Fibroblast of upper back skin (primary cell): Measurements from ENCODE around the gene PHPT1.

Experiments used
- DNase-seq: peaks from one replicate; pipeline ENCODE4 v3.0.0-alpha.2; 2013

Gene PHPT1

GRCh38 chr9:136849960-136850865 is 1.0 kb downstream of the PHPT1 start:
- DNase-seq = no peak

DNA sequence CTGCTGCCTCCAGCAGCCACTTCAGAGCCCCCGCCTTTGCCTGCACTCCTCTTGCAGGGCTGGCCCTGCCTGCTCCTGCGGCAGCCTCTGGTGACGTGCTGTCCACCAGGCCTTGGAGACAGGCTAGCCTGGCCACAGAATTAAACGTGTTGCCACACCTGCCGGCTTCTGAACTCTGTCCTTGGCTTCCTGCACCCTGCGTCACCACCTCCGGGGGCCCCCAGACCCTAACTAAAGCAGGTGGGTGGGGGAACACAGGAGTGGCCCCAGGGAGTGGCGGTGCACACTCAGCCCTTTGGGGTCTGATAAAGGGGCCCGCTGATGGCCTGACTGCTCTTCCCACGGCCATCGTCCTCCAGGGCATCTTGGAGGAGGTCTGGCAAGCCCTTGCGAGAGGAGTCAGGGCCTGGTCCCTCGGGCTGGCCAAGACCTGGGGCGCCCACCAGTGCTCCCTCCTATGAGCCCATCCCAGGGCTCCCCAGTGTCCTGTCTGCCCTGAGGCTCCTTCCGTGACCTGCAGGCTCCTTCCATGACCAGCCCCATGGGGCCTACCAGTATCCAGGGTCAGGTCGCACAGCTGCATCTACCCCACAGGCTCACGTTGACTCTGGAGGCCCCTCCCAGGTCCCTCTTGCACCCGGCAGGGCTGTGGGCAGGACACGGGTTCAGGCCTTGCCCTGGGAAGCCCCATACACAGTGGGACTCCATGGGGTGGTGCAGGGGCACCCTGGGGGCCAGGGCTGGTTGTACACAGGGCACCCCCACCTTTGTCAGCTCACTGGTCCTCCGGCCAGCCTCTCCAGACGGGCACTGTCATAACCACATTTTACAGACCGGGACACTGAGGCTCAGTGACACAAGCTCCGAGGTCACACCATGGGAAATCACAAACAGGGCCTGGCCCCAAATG is 1.9 kb downstream of the PHPT1 start:
- no peak for DNase-seq

DNA sequence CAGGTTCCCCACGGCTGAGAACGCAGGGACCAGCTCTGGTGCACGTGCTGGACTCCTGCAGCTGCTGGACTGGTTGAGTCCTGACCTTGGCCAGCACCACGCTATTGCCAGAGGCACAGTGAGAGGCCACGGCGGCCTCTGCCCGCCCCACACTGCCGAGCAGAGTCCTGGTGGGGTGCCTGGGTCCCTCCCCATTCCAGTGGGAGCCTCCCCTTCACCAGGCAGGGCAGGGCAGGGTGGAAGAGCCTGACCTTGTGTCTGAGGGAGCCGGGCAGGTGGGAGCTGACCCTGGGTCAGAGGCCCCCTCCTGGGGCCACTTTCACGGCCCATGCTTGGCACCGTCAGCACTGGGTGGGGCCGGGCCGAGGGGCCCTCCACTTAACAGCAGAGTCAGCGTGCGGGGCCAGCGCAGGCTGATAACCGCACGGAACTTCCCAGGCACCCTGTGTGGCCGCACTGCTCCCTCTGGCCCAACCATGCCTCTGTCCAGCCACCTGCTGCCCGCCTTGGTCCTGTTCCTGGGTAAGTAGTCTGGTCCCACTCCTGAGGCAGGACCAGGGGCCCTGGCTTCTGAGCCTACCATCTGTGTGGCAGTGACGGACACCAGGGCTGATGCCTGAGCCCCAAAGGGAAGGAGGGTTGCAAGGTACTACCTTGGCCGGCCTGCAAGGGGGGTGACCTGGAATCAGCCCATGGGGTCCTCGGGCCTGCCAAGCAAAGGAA is 2.9 kb downstream of the PHPT1 start, which contains the start of gene MAMDC4:
MAMDC4 (plus strand) TSS at position 406 of the 723 bp plus-strand sequence; CDS start at position 477, 71 bp downstream.
- DNase-seq = no peak

DNA sequence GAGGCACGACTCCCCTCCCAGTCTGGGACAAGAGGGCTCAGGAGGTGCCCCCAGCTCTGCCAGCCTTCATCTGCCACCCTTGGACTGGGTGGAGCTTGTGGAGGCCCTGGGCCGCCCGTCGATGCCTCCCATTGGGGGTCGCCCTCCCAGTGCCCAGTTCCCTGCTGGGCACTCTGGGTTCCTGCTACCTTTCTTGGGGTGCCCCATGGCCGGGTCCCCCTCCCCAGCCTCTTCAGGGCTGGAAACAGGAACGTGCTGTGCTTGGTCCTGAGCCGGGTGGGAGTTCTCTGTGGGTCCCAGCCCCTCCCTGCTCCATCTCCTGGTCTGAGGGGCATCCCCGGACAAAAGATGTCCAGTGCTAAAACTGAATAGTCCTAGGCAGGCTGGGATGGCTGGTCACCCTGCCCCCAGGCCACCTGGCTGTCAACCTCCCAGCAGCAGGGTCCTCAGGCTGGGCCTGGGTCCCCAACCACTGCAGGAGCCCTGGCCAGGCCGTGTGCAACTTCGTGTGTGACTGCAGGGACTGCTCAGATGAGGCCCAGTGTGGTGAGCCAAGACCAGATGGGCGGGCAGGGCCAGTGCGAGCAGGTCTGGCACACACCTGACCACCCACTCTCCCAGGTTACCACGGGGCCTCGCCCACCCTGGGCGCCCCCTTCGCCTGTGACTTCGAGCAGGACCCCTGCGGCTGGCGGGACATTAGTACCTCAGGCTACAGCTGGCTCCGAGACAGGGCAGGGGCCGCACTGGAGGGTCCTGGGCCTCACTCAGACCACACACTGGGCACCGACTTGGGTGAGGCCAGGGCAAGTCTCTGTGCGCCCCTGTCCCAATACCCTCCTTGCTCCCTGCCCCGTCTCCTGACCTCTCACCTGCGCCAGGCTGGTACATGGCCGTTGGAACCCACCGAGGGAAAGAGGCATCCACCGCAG is 3.7 kb downstream of the PHPT1 start:
- no peak for DNase-seq

- no peak for DNase-seq
Measured at GRCh38 chr9:136853596-136854112, 4.4 kb downstream of the PHPT1 start.

GRCh38 chr9:136854113-136854841 is 5.1 kb downstream of the PHPT1 start:
- DNase-seq = no peak

DNA sequence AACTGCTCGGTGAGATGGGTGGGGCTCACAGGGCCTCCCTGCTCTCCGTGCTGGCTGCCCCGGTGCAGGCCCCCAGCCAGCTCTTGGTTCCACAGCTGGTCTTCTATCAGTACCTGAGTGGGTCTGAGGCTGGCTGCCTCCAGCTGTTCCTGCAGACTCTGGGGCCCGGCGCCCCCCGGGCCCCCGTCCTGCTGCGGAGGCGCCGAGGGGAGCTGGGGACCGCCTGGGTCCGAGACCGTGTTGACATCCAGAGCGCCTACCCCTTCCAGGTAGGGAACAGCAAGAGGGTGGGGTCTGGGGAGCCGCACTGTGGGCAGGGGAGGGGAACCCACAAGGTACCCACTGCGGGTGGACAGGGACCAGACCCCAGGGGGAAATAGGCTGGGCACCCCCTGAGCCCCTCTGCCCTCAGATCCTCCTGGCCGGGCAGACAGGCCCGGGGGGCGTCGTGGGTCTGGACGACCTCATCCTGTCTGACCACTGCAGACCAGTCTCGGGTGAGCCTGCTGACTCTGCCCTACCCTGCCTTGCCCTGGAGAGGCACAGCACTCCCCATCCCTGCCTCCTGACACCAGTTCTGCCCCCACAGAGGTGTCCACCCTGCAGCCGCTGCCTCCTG is 5.7 kb downstream of the PHPT1 start:
- DNase-seq = no peak

GRCh38 chr9:136855461-136856078 is 6.4 kb downstream of the PHPT1 start:
- no peak for DNase-seq

GRCh38 chr9:136856079-136856476 is 6.9 kb downstream of the PHPT1 start:
- no peak for DNase-seq

DNA sequence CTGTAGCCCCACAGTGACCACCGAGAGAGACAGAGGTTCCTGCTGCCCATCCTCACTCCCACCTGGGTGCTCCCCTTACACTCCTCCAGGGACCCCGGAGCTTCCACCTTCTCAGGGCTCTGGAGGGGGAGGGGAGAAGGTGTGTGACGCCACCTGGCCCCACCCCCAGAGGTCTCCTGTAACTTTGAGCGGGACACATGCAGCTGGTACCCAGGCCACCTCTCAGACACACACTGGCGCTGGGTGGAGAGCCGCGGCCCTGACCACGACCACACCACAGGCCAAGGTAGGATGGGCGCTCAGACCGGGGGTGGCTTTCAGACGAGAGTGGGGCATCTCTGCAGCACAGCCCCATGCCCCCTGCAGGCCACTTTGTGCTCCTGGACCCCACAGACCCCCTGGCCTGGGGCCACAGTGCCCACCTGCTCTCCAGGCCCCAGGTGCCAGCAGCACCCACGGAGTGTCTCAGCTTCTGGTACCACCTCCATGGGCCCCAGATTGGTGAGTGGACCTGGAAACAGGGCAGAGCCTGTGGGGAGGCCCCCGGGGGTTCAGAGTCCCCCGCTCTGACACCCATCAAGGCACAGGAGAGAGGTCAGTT is 7.4 kb downstream of the PHPT1 start:
- no peak for DNase-seq

GRCh38 chr9:136857166-136857565 is 8.0 kb downstream of the PHPT1 start:
- no peak for DNase-seq

DNA sequence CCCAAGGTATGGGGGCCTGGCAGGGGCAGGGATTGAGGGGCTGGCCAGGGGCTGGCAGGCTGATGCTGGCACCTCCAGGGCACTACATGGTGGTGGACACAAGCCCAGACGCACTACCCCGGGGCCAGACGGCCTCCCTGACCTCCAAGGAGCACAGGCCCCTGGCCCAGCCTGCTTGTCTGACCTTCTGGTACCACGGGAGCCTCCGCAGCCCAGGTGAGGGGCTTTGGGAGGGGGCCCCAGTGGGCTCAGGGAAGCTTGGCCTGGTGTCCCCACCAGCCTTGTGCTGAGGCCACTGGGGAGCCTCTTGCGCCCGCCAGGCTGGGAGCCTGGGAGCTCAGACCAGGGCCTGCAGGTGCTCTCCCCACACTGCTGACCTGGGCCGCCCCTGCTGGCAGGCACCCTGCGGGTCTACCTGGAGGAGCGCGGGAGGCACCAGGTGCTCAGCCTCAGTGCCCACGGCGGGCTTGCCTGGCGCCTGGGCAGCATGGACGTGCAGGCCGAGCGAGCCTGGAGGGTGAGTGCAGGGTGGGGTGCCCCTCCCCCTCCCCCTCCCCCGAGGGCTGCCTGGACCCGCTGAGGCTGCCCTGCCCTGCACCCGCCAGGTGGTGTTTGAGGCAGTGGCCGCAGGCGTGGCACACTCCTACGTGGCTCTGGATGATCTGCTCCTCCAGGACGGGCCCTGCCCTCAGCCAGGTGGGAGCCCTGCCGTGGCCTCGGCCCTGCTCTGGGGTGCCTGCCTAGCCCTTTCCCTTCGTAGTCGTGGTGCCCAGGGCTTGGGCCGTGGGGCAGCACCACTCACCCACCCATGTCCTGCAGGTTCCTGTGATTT is 8.6 kb downstream of the PHPT1 start:
- no peak for DNase-seq

GRCh38 chr9:136858452-136858843 is 9.2 kb downstream of the PHPT1 start:
- DNase-seq = no peak

- DNase-seq = no peak
Measured at GRCh38 chr9:136858844-136859757, 9.9 kb downstream of the PHPT1 start.

DNA sequence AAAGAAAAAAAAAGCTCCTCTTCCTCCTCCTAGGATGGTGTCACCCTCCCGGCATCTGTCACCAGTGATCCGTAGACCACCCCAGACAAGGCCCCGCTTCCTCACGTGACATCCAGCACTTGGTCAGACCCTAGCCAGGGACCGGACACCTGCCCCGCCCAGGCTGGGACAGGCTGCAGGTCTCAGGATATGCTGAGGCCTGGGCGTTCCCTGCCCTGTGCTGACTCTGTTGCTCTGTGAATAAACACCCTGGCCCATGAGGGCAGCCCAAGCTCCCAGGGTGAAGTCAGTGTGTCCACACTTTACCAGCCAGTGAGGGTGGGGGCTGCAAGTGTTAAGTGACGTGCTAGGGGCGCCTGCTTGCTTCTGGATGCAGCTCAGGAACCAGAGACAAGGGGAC is 11.3 kb downstream of the PHPT1 start:
- no peak for DNase-seq

DNA sequence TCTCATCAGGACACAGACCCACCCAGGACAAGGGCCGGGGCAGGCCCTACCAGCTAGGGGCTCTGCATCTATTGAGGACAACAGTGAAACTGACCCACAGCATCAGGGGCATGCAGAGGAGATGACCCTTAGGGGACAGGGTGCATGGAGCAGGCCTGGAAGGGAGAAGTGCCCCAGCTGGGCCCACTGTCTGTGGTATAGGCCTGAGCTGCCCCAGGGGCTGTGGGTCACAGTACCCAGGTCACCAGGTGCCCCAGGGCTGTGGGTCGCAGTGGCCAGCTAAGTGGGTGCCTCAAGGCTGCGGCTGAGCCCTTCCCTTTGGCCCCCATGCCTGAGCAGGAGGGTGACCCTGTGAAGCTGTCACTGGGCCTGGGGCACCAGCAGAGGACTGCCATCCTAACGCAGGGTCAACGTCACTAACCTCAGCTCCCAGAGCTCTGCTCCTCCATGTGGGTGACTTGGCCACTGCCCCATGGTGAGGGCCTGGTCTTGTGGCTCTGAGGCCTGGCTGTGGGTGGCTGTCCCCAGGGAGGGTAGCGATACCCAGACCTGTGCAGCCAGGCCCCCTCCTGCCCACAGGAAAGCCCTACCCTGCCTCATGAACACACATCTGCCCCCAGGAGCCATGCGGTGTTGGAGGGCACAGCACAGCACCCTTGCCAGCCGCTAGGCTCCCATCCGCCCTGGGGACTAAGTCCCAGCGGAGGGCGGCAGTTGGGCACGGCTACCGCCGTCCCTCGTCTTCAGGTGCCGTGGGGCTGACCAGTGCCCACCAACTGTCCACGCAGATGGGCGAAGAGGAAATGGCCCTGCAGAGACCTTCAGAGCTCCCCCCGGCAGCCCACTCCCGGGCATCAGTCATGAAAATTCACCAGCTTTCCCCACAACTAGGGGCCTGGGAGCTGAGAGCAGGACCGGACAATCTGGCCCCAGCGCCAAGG is 12.0 kb downstream of the PHPT1 start:
- no peak for DNase-seq
